Head of caudate nucleus (tissue), 42 donors: ENCODE measurements around the gene CAPSL.
"Not testable (repeated sequence)": the region's sequence is repeated elsewhere in the genome, so short reads cannot be mapped to it uniquely, and the experiment has no call there.

Source experiments
- DNase-seq, 42 donors: peaks; one replicate each; pipeline versions ENCODE4 v3.0.0 to v3.0.0-alpha.2; 2020 to 2021; ENCODE audit warnings: mixed read lengths in 7 of 42
- intact Hi-C: fragments of 100-400 bp; cut with DNase I; formaldehyde crosslinking; loops from one replicate; pipeline ENCODE4 v1.15.0; 2022

The CAPSL gene

DNA sequence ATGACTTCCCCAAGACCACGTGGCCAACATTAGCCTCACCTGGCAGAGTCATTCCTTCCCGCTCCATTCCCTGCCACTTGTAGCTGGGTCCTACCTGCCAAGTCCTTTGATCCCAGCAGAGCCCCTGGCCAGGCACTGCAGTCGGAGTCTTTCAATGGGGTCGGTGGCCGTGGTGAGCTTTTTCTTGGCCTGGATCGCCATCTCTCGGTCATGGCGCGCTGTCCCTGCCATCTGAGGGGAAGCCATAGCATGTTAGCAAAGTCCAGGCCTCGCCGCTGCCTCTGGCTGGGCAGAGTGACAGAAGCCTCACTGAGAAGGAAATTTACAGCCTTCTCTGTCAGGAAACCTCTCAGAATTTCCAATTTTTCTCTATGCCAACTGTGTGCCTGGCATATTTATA, 17.5 kb downstream of the CAPSL start:
- peak in 1 of 42 donors; percentile 6 for DNase-seq
- intact Hi-C loops = loop anchor here (5.0 to 10.0 kb wide), 3 partner anchors 144 to 836 kb away; no protein-coding TSS in a partner anchor

DNA sequence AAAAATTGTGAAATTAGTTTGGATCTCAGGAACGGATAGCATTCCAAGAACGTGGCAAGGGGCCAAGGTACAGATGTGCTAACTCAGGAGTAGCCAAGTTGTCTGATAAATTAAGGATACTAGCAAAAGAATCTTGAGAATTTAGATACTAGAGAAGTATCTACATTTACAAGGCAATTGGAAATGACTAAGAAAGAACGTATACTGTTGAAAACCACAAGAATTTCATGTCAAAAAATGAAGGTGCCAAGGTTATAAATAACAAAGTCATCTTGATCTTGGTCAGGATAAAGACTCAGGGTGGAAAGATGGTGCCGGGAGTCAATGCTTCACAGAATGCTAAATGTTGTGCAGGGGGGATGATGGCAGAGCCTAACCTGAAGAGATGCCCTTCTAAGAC, 19.2 kb downstream of the CAPSL start:
- DNase-seq = peak in 3 of 42 donors; percentile 14 to 47 (median 42)

DNA sequence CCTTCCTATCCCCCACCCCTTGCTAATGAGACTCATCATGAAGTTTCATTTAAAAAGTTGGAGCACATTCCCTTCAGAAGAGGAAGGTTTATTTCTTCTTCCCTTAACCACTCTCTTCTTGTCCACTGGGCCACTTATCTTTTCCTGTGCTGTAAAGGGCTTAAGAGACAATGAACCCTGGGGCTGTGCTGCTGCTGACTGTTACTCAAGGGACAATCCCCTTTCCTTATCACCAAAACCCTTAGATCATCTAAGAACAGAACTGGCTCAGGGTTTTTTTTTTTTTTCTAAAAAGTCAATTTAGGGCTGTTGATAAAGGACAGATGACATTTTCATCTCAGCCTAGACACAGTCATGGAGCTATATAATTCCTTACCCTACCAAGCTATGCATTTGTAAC, 29.6 kb downstream of the CAPSL start:
- no peak for DNase-seq
- intact Hi-C loops = no loop called here

More for the DNA sequence above, 19.2 kb downstream of the CAPSL start:
- intact Hi-C loops = no loop called here

DNA sequence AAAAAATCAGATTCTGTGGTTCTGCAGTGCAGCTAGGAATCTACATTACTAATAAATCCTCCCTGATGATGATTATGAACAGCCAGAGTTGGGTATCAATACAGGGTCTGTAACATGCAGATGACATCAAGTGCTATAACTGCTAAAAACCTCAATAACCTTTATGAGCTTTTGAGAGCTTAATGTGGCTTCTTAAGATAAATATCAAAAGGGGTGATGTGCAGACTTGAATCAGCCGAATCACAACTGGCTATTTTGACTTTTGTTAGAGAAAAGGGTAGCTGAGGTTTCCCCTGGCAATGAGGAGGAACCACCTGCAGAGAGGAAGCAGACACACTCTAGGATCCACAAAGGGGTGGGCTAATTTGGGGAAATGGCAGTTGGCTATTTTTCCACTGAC, 30.2 kb downstream of the CAPSL start:
- no peak for DNase-seq
- intact Hi-C loops = no loop called here

DNA sequence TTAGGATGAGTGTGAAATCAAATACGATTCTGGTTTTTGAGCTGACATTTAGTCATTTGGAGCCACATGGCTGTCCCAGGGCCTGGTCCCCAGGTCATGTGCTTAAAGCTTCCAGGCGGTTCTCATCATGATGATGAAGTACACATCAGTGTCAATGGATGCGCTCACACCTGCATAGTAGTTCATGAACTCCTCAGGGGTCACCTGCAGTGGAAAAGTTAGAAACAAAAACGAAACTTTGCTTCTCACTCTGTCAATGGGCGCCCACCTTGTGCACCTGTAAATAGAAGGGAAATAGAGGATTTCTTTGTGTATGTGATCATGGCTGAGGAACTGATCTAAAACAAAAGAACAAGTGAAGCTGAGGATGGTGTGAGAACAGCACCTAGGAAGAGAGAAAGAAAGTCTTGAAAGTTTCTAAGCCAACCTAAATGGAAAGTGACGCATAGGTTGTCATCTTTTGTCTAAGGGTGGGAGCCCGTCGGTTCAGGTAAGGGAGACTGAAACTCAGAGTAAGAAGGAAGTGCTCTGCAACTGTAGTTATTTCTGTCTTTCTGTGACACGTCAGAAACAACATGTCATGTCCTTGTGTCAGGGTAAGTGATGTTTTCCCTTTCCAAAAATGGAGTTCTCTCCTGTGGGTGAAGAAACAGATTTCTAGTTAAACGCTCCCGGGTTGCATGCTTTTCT, 33.8 kb downstream of the CAPSL start:
- intact Hi-C loops = no loop called here
- no peak for DNase-seq

DNA sequence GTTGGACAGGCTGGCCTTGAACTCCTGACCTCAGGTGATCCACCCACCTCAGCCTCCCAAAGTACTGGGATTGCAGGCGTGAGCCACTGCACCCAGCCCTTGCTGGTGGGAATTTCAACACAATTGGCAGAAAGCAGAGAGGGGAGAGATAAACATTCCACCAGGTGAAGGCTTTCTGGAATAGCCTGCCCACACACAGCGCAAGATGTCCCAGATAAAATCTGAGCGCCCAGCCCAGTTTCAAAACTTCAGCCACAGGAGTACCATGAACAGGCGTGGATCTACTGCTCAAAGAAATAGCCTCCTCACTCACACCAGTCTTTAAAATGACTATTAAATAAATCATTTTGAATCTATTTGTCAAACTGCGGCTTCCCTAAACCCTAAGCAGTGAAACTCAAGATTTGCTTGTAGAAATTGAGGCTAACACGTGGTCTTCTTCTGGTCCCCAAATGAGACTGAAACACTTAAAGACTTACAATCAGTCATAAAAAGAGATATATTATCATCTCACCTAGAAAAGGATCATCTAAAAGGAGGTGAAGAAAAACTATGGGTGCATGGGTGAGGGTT, 34.7 kb downstream of the CAPSL start:
- intact Hi-C loops = no loop called here
- no peak for DNase-seq

DNA sequence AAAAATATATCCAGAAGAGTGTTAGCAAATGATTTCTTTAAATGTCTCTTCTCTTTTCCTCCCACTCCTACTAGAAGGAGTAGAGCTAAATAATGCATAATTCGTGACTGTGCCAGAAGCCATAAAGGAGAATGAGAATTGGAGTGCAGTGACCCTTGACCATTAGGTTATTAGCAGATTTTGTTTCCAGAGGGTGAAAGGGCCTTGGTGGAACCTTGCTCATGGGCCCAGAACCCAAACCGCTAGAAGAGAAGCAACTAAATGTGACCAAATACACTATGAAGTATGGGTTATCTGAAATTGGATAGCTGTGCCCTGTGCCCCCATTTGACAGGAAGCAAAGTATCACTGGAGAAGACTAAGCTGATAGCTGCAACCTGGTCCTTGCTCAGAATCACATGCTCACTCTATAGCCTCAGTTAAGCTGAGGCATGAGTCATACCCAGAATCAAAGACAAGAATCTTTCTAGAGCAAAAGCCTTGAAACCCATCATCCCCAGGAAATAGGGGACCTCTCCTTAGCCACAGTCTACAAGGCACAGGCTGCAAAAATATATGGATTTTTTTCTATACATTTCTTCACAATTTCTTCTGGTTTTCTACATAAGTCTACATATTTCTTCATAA, 36.3 kb downstream of the CAPSL start:
- DNase-seq = no peak
- intact Hi-C loops = no loop called here

DNA sequence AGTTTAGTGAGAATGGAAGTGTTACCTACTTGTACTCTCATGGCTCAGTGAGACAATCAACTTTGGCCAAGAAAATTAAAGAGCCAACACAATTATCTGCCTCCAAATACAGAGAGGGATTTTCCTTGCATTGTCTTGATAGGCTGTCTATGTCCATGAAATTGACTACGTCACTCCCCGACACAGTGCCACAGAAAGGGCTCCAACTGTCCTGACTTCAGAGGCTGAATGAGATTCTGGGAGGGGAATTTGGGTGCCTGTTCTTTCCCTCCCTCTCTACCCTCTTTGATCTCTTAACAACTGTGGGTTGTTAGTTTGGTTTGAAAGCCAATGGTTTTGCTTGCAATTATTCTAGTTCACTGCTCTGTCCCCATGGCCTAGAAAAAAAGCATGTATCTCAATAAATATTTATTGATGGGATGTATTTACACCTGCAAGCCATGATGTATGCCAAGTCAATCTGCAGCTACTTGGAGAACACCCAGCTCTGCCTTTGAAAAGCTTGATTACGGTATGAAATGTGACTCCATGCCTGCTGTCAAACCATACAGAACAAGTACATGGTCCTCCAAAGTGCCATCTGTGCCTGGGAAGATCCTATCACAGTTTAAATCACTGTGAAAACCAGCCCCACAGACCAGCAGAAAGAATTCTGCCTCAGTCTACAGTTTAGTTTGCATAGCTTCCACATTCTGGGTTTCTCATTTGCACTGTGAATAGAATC, 37.3 kb downstream of the CAPSL start:
- DNase-seq = no peak
- intact Hi-C loops = no loop called here

DNA sequence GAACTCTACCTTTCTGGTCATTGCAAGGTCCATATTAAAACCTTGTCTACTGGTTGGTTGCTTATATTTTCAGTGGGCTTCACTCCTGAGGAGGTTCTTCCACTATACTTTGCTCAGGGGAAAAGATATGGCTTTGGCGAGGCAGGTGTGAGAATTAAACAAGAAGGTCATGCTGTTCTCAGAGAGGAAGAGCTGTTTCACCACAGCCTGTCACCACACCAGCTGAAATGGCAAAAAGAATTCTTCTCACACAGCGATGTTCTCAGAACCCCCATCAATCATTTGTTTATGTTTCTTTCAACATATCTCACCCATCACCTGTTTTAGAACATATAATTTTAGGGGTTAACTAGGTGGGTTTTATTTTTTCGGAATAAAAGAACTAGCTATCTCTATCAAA, 38.6 kb downstream of the CAPSL start:
- no peak for DNase-seq
- intact Hi-C loops = no loop called here

DNA sequence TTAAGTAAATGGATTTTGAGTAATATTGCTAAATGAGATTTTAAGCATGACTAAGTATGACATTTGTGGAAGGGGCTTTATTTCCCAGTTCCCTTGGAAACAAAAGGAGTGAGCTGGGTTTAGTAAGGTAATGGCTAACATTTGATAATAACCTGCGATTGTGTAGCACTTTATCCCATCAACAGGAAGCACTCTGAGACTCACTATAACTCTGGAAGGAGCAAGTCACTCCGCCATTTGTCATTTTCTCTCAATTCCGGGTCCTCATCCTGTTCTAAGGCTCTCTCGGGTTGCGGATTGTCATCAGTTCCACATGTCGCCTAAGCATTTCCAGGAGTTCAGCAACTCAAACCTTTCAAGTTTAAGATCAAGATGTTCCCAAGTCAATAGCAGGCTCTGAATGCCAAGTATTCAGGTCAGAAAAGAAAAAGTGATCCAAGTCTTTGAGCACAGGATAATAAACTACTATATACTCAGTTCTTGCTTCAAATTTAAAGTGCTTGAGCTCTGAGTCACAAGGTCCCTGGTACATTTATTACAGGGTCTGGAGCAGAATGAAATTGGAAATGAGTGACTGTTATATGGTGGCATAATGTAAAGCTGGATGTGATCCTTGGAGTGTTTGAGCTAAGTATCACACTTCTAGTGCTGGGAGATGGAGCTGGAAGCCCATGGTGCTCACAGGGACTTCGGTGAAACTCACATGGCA, 39.3 kb downstream of the CAPSL start:
- DNase-seq = no peak
- intact Hi-C loops = no loop called here

DNA sequence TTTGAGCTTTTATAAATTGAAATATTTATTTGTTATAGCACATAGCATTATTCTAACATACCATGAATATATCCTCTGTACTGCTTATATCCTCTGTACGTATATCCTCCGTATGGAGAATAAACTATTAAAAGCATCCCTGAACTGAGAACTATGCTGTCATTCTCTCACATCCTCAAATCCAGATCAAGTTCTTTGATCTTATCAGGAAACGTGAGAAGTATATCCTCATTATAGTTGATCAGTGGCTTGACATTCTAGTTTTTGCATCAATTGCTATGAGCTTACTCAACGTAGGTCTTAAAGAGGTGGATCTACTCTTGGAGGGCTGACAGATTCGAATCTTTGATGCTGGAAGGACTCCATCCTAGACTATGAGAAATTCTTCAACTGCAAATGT, 44.3 kb downstream of the CAPSL start:
- no peak for DNase-seq
- intact Hi-C loops = no loop called here

DNA sequence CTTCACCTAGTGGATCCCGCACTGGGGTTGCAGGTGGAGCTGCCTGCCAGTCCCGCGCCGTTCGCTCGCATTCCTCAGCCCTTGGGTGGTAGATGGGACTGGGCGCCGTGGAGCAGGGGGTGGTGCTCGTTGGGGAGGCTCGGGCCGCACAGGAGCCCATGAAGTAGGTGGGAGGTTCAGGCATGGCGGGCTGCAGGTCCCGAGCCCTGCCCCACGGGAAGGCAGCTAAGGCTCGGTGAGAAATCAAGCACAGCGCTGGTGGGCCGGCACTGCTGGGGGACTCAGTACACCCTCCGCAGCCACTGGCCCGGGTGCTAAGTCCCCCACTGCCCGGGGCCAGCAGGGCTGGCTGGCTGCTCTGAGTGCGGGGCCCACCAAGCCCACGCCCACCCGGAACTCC, 45.6 kb downstream of the CAPSL start:
- DNase-seq, intact Hi-C loops: not testable (repeated sequence)

DNA sequence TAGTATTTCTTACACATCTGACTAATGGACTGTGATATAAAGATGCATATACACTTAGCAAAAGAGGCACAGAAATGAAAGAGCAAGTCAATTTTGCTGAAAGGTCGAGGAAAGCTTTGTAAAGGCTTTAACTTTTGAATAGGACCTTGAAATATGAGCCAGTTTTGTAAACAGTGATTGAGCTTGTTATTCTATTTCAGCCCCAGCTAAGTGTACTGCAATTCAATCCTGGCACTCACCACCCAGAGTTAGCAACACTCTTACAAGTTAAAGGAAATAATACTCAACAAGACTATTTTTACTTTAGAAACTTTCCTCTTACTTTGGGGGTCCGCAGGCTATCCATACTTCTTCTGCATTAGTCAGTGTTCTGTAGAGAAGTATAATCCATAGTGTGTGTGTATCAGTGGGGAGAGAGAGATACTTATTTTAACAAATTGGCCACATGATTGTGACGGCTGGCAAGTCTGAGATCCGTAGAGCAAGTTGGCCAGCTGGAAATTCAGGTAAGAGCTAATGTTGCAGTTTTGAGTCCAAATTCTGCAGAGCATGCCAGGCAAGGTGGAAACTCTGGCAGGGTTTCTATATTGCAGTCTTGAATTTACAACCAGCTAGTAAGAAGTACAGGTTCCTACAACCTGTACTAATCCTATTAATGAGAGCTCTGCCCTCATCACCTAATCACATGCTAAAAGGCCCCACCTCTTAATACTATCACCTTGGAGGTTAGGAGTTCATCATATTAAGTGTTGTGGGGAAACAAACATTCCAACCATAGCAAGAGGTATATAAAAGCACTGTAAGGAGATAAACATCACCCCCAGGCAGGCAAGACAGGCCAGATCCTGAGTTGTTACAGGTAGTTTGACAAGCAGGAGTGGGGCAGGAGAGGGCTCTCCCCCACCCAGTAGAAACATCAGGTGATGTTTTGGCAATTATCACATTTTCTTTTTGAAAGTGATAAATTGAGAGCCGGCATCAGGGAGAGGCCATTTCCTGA, 48.1 kb downstream of the CAPSL start:
- DNase-seq = no peak

DNA sequence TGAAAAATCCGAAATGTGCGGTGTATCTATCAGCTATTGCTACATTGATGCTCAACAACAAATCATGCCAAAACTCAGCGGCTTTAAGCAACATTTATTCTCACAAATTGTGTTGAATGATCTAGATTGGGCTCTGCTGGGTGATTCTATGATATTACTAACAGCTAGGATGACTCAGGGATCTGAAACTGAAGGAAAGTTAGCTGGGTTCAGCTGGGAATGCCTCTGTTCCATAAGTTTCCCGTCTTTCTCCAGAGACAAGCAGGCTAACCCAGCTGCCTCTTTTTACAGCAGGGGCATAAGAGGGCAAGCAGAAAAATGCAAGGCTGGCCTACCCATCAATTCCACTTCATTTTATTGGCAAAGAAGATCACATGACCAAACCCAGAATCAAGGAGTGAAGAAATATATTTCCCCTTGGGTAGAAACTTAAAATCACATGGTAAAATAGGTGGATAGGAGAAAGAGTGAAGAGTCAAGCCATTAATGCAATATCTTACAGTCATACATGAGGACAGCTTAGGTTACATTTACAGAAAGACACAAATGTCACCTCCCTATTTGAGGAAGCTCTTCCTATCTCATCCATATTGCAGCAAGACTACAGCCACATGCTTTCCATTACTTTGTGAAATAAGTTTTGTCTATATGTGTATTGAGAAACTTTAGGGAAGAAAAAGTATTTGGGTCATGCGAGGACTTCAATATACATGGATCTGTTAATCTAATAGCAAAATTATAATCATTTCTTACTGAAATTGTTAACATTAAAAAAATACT, 50.9 kb downstream of the CAPSL start:
- no peak for DNase-seq
- intact Hi-C loops = no loop called here

More for the DNA sequence above, 48.1 kb downstream of the CAPSL start:
- intact Hi-C loops = no loop called here

DNA sequence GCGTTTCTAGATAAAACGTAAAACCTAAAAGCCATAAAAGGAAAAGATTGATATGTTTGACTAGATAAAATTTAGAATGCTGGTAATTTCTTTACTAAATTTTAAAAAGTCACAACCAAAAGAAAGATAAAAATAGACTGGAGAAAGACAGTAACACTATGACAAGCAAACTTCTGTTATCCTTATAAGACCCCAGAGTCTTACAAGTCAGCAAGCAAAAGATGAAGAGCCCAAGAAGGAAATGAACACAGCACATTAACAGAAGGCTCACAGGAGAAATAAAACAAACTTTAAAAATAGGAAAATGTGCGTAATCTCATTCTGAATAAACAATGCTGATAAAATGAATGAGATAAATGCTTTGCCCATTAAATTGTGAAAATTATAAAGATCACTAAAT, 52.0 kb downstream of the CAPSL start:
- intact Hi-C loops = no loop called here
- no peak for DNase-seq

DNA sequence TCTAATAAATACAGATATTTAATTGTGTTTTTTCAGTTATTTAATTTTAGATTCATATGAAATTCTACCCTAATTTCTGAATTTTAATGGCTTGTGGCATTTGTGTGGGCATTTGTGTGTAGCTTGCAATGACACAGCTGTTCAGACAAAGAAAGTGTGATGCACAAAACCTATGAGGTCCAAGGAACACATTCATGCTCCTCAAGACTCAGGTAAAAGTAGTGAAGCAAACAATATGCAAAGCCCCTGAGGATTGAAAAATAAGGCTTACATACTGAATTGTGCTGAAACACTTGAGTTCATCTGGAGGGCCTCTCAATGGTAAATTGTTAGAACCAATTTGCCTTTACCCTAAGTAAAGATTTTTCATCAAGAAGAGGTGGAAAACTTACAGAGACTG, 53.6 kb downstream of the CAPSL start:
- no peak for DNase-seq
- intact Hi-C loops = no loop called here

DNA sequence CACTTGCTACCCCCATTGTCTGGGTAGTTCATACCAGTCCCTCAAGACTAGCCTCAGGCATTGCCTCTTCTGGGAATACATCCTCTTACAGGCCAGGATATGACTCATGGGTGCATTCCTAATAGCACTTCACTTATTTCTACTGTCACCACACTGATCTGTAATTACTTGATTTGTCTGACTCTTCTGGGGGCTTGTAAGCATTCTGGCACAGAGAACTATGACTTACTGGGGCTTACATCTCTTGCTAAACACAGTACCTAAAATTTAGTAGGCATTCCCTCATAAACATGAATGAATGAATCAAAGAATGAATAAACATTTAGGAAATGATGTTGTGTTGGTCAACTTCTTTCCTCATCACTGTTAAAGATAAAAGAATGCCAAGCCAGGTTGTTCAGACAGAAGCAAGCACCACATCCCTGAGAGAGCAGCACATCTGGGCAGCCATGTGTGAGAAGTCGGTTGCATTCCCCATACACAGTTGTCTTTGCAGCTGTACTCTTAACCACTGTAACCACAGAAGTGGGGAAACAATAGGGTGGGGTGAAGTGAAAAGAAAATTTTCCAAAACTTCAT, 54.1 kb downstream of the CAPSL start:
- intact Hi-C loops = no loop called here
- no peak for DNase-seq
